ENCODE data around the gene HAND1.
"Not testable (repeated sequence)": the region's sequence is repeated elsewhere in the genome, so short reads cannot be mapped to it uniquely, and the experiment has no call there.

Gene HAND1

GRCh38 chr5:154478224-154478565 lies at the start of gene HAND1:
TSS of gene HAND1 (minus strand) at chr5:154478227. CDS start at chr5:154478008, 219 bp downstream.
- FAIRE-seq, result no peak

DNA sequence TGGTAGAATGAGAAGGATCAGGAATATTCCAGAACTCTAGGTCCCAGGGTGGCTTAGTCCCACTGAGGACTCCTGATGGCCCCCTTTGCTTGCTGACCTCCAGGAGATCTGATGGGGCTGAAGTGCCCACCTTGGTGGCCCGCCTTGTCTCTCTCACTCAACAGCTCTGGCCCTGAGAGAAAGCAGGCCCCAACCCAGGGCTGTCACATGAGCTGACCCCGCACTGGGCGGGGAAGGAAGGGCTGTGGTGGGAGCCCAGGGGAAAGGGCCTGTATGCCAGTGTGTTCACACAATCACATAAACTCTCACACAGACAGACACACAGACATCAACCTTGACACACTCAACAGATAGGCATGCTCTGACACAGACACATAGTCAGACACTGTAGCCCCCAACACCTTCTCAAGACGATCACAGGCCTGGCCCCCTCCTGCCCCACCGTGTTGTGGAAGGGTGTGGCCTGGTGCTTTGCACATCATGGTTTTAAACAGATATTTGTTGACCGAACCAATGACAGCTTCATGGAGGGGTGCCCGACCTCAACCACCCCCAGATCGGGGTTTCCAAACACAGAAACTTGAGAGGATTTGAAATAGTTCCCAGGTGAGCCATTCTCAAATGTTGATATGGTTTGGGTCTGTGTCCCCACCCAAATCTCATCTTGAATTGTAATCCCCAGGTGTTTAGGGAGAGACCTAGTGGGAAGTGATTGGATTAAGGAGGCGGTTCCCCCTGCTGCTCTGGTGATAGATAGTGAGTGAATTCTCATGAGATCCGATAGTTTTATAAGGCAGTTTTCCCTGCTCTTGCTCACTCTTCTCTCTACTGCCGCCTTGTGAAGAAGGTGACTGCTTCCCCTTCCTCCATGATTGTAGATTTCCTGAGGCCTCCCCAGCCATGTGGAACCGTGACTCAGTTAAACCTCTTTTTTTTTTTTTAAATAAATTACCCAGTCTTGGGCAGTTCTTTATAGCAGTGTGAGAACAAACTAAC lies 48.5 kb upstream of the HAND1 start:
- FAIRE-seq, result no peak

- no peak for FAIRE-seq
These were observed 46.8 kb upstream of the HAND1 start for GRCh38 chr5:154524859-154525258.

GRCh38 chr5:154524181-154524580 lies 46.2 kb upstream of the HAND1 start:
- no peak for FAIRE-seq

DNA sequence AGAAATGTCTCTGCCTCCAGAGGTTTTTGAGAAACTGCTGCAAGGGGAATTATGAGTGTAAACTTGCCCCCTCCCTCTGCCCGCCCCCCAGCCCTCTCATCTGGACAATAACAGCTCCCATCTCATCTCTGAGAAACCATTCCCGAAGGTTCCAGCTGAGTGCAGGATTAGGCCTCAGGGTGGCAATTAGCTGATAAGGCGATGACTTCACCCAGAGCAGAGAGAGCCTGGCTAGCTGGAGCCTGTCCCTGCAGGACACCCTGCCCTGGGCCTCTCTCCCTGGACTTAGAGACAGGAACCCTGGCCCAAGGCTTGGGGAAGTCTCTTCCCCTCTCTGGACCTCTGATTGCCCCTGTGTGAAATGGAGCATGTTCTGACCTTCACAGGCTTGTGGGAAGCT lies 45.7 kb upstream of the HAND1 start:
- no peak for FAIRE-seq

- no peak for FAIRE-seq
These were observed 45.1 kb upstream of the HAND1 start for GRCh38 chr5:154523104-154523503.

DNA sequence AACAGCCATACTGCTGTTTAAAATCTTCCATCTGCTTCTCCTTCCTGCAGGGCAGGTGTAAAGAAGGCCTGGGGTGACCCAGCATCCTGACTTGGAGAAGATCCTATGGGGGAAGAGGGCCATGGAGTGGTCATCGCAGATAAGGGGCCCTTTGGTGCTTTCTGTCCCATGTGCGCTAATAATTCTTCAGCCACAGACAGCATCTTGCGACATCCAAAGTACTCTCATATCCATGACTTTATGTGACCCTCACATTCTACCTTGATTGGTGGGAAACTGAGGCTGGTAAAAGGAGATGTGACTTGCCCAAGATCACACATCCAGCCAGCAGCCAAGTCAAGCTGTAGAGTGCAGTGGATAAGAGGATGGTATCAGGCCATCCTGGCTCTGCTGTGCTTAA lies 44.3 kb upstream of the HAND1 start:
- FAIRE-seq, result no peak

DNA sequence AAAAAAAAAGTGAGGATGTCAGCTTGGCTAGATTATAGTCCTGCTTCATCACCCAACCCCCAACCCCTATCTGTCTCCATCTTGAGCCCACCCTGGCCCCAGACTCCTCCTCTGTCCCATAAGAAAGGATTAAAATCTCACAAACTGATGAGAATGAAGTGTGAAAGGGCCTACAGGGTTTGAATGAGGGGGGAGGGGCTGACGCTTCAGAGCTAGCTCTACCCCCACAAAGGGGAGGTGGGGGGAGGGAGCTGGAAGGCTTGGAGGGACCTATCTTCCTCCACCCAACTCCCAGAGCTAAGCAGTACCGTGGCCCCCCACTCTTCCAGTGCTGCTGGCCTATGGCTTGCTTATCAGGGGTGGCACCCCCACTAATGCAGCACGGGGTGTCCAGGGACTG lies 43.7 kb upstream of the HAND1 start:
- FAIRE-seq, result no peak

- no peak for FAIRE-seq
These were observed 42.9 kb upstream of the HAND1 start for GRCh38 chr5:154520861-154521453.

DNA sequence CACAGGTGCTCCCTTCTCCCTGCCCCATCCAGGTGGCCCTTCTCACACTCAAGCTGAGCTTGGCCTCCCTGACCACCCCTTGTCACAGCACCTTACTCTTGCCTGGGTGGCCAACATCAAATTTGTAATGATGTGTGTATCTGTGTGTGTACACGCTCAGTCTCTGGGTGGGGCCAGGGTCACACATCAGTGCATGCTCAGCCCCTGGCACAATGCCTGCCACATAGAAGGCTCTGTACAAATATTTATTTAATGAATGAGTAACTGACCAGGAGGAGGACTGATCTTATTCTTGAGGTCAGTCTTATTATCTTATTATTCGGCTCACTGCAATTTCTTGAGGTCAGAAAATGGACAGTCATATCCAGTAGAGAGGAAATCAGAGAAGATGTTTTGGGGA lies 41.3 kb upstream of the HAND1 start:
- FAIRE-seq, result no peak

DNA sequence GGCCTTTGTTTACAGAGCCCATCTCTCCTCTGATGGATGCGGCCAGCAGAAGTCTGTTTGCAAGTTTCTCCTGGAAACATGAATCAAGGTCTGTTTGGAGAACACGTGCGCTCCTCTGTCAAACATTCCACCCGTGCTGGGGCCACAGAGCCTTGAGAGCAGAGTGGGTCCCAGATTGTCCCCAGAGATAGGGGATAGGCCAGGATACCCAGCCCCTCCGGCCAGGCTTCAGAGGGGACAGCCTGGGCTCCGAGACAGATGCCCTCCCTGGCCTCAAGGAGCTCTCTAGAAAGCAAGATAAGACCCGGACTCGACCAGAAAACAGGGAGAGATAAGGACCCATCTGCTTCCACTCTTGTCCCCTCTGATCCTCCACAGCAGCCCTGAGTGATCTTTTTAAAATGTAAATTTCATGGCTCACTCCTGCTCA lies 40.4 kb upstream of the HAND1 start:
- FAIRE-seq, result no peak

GRCh38 chr5:154517810-154518437 lies 39.9 kb upstream of the HAND1 start:
- no peak for FAIRE-seq

DNA sequence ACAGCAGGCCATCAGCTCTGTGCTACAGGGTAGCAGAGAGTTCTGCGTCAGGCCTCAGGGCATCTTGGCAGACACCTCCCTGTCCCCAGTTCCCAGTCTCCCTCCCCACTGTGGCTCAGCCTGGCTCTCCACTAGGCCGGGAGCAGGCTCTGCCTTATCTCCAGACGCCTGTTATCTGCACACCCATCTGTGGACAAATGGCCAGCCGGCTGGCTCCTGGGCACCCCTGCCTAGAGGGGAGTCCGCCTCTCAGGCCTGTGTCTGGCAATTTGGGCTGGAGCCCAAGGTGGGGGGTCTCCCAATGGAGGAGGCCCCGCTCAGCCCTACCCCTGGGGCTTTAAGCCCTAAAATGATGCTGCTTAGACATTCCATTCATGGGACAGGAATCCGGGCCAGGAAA lies 39.2 kb upstream of the HAND1 start:
- FAIRE-seq, result no peak

GRCh38 chr5:154516475-154516874 lies 38.4 kb upstream of the HAND1 start:
- no peak for FAIRE-seq

- FAIRE-seq, result not testable (repeated sequence)
These were observed 37.5 kb upstream of the HAND1 start for GRCh38 chr5:154515488-154515887.

DNA sequence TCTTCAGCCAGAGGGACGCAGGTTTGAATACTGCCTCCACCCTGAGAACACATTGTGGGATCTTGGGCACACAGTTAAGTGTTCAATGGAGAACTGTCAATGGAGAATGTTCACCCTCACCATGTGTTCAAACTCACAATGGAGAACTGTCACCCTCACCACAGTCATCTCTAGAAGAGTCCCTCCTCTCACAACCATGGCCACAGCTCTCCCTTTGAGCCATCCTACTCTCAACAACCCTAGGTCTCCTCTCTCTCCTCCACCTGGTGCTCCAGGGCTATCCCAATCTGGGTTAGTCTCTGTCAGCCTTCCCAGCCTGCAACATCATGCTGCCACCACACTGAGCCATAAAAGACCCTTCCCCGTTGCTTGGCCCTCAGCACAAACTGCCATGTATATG lies 36.3 kb upstream of the HAND1 start:
- no peak for FAIRE-seq

DNA sequence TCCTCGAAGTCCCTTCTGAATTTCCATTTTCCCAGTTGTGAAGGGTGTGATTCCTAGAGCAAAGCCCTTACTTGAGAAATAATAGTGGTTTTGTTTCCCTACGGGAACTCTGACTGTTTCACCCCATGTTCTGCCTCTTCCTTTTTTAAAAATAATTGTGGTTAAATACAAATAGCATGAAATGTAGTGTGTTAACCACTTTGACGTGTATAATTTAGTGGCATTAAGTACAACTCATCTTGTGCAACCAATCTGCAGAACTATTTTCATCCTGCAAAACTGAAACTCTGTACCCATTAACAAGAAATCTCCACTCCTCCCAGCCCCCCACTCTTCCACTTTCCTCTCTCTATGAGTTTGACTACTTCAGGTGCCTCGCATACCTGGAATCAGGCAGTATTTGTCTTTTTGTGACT lies 35.6 kb upstream of the HAND1 start:
- no peak for FAIRE-seq

- no peak for FAIRE-seq
These were observed 34.0 kb upstream of the HAND1 start for GRCh38 chr5:154511984-154512383.

DNA sequence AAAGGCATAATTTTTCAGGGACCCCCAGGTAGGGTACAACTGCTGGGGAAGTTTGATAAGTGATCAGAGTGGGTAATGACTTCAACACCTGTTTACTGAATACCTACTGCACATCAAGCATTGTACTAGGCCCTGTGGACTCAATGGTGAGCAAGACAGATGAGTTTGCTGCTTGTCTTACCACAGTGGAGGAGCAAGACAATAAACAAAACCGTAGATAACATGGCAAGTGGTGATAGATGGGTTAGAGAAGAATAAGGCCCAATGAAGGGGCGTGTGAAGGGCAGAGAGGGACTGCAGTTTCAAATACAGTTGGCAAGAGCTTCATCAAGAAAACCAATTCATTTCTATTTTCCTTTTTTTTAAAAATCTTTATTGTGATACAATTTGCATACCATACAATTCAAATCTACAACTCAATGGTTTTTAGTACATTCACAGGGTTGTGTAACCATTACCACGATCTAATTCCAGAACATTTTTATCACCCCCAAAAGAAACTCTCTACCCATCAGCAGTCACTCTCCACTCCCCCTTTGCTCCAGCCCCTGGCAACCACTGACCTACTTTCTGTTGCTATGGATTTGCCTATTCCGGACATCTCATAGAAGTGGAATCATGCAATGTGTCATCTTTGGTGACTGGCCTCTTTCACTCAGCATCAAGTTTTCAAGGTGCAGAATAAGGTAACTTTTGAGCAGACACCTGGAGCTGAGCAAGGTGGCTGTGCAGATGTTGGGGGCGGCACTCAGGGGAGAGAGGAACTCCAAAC lies 31.9 kb upstream of the HAND1 start:
- FAIRE-seq, result no peak

- no peak for FAIRE-seq
These were observed 30.1 kb upstream of the HAND1 start for GRCh38 chr5:154508114-154508513.

DNA sequence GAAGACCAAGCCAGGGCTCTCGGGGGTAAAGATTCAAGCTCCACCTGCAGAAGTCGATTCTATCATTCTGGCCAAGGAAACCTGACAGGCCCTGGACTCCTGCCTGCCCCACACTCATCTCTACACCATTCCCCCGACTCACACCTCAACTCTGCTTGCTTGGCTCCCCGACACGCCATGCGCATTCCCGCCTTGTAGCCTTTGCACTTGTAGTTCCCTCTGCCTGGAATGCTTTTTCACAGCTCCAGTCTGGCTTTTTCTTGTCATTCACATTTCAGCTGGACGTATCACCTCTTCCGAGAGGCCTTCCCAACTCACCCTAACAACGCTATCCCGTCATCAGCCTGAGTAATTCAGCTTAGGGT lies 28.7 kb upstream of the HAND1 start:
- FAIRE-seq, result no peak

DNA sequence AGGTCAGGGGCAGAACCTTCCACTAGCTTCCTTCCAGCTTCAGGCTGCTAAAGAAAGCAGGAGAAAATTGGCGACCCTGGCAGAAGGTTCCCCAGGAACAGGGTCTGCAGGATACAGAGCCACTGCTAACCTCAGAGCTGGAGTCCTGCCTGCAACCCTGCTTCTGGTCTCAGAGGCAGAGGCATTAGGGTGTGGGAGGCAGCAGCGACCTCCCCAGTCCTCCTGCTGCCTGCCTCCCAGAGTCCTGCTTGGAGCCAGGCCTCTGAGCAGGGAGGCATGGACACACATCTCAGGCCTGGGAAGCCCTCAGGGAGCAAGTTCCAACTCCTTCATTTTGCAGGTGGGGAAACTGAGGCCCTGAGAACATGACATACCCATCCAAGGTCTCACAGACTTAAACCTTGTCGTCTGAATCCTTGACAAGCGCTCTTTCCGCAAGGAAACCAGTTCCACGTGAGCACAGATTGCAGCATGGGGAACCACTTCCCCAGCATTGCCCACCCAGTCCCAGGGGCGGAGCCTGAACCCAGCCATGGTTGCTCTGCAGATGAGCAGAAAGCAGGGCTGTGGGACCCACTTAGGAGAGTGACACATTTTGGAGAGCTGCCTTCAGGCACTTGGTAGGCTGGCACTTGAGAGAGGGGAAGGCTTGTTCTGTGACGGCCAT lies 28.2 kb upstream of the HAND1 start:
- FAIRE-seq, result no peak

DNA sequence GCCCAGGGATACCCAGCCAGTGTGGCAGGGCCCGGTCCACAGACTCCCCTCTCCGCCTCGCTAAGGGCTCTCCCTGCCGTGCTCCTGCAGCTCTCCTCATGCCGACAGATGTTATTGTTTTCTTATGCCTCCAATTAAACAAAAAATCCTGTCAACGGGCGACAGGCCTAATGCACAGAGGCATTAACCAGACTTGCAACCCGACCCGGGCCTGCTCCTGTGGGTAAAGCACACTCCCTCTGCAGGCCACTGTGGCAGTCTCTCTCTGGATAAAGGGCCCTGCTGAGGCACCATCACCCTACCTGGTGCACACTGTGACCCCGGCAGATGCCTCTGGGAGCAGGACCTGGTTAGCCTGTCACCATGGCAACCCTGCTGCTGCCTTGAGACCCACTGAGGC lies 27.5 kb upstream of the HAND1 start:
- FAIRE-seq, result no peak

All from colon (tissue), 2 donors.